ENCODE data around the gene TLR10. TPM values are rescaled to one million over a fixed set of nuclear protein-coding genes. Genes with fewer than 3 reads are reported as not detected.

The TLR10 gene
- total RNA-seq, 1 experiment from 2014 or later, result not detected

DNA sequence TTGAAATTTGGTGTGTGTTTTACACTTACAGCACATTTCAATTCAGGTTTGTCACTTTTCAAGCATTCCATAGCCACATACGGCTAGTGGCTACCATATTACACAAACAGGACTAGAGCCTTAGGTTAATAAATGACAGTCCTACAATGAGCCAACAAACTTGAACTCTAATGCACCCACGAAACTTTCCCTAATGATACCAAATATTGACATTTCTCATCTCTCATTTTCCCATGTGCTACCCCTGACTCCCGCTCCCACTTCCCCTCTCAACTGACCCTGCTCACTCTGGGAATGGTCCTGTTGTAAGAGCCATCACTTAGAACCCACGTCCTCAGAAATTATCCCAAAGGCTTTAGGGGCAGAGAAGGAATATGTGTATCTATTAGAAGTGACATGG lies 4.9 kb upstream of the TLR10 start:
- peak overlapping the region; percentile 22 for H3K27ac Mint-ChIP-seq (ENCODE audit: unreplicated experiment)
- BruUV-seq (replicated peaks), result no TSS peak
- H3K4me3 Mint-ChIP-seq (ENCODE audit: low read depth, unreplicated experiment), result no peak overlapping the region
- no peaks in the 10 kb centered on the region for H3K36me3 Mint-ChIP-seq (ENCODE audit: insufficient read depth, unreplicated experiment)
- TF ChIP-seq, protein P1, sequence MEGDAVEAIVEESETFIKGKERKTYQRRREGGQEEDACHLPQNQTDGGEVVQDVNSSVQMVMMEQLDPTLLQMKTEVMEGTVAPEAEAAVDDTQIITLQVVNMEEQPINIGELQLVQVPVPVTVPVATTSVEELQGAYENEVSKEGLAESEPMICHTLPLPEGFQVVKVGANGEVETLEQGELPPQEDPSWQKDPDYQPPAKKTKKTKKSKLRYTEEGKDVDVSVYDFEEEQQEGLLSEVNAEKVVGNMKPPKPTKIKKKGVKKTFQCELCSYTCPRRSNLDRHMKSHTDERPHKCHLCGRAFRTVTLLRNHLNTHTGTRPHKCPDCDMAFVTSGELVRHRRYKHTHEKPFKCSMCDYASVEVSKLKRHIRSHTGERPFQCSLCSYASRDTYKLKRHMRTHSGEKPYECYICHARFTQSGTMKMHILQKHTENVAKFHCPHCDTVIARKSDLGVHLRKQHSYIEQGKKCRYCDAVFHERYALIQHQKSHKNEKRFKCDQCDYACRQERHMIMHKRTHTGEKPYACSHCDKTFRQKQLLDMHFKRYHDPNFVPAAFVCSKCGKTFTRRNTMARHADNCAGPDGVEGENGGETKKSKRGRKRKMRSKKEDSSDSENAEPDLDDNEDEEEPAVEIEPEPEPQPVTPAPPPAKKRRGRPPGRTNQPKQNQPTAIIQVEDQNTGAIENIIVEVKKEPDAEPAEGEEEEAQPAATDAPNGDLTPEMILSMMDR (IDR thresholded peaks at IDR 0.05; ENCODE audit: unreplicated experiment), result no peak
- no peaks in the 10 kb centered on the region for H3K9me3 Mint-ChIP-seq (ENCODE audit: low read depth, unreplicated experiment)
- intact Hi-C loops (cut with micrococcal nuclease; ENCODE audit: unreplicated experiment), result loop anchor here (1.0 kb wide), 1 partner anchor 17 kb away; the partner anchor contains the start of gene TLR1
- no peak for DNase-seq
- H3K4me1 Mint-ChIP-seq (ENCODE audit: low read depth, unreplicated experiment), result peaks cover 10% of the 10 kb centered on the region
- CTCF ChIA-PET, result no interaction called here
- H3K27me3 Mint-ChIP-seq (ENCODE audit: unreplicated experiment), result no peaks in the 10 kb centered on the region

DNA sequence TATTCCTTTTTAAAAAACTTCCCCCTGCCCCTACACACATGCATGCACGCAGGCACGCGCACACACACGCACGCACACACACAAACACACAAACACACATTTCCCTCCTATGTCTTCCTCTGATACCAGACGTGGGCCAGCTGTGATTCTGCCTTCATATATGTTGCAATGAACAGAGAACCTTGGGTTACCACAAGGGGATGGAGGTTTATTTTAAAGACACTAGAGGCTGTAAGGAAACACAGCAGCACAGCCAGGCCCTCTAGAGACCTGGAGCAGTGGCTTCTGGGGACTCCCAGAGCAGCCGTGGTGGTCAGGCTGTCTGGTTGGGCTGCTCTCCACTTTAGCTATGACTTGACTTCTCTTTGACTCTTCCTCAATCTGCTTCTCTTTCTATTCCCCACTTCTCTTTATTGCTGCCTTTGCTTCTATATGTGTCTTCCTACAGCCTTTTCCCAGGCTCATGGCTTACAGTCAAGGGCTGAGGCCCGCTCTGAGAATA lies 3.2 kb upstream of the TLR10 start:
- Mint-ChIP-seq H3K36me3 (ENCODE audit: insufficient read depth, unreplicated experiment) (no peaks in the 10 kb centered on the region), H3K27me3 (ENCODE audit: unreplicated experiment) (no peaks in the 10 kb centered on the region), H3K9me3 (ENCODE audit: low read depth, unreplicated experiment) (no peaks in the 10 kb centered on the region), H3K27ac (ENCODE audit: unreplicated experiment) (no peak overlapping the region), H3K4me3 (ENCODE audit: low read depth, unreplicated experiment) (no peak overlapping the region), H3K4me1 (ENCODE audit: low read depth, unreplicated experiment) (peaks cover 10% of the 10 kb centered on the region)
- TF ChIP-seq, protein P1 (IDR thresholded peaks at IDR 0.05; ENCODE audit: unreplicated experiment), result no peak
- CTCF ChIA-PET, result no interaction called here
- no peak for DNase-seq
- intact Hi-C loops (cut with micrococcal nuclease; ENCODE audit: unreplicated experiment), result no loop called here
- no TSS peak for BruUV-seq (replicated peaks)

DNA sequence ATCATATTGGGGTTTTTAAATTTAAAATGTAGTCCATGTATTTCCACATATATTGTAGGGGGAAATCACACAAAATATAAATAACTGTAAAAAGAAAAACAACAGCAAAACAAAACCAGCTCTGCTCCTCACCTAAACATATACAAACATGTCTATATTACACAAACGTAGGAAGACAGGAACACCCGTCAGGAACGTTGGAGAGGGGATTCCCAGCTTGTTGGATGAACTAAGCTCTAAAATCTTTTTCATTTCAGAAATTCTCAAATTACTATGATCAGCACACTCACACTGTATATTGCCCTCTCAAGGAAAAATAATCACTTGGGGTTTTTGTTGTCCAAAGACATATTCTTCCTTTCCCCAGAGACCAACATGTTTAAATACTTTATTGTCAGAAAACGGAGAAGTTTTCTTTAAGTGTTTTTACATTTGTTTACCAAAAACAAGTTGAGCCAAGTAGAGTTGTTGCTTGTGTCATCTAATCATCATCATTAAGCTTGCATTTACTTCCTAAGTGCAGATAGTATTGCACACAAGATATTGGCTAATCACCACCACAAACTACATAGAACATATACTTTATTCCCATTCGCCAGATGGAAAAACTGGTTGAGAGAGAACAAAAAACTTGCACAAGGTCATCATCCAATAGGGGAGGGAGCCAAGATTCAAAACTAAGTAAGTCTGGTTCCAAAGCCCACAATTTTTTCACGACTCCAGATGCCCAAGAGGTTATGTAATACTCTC lies 2.4 kb upstream of the TLR10 start:
- Mint-ChIP-seq H3K27me3 (ENCODE audit: unreplicated experiment) (no peaks in the 10 kb centered on the region), H3K4me3 (ENCODE audit: low read depth, unreplicated experiment) (no peak overlapping the region), H3K36me3 (ENCODE audit: insufficient read depth, unreplicated experiment) (no peaks in the 10 kb centered on the region), H3K27ac (ENCODE audit: unreplicated experiment) (no peak overlapping the region), H3K9me3 (ENCODE audit: low read depth, unreplicated experiment) (no peaks in the 10 kb centered on the region), H3K4me1 (ENCODE audit: low read depth, unreplicated experiment) (peaks cover 10% of the 10 kb centered on the region)
- intact Hi-C loops (cut with micrococcal nuclease; ENCODE audit: unreplicated experiment), result no loop called here
- CTCF ChIA-PET, result no interaction called here
- no peak for DNase-seq
- no TSS peak for BruUV-seq (replicated peaks)
- TF ChIP-seq, protein P1 (IDR thresholded peaks at IDR 0.05; ENCODE audit: unreplicated experiment), result no peak

DNA sequence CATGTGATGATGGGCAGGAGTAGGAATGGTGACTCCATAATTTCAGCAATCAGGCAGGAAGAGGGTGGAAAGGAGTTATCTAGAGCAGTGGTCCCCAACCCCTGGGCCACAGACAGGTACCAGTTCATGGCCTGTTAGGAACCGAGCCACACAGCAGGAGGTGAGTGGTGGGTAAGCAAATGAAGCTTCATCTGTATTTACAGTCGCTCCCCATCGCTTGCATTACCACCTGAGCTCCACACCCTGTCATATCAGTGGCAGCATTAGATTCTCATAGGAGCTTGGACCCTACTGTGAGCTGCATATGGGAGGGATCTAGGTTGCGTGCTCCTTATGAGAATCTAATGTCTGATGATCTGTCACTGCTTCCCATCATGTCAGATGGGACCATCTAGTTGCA lies 1.4 kb upstream of the TLR10 start:
- Mint-ChIP-seq H3K27me3 (ENCODE audit: unreplicated experiment) (no peaks in the 10 kb centered on the region), H3K4me3 (ENCODE audit: low read depth, unreplicated experiment) (no peak overlapping the region), H3K4me1 (ENCODE audit: low read depth, unreplicated experiment) (peaks cover 10% of the 10 kb centered on the region), H3K36me3 (ENCODE audit: insufficient read depth, unreplicated experiment) (no peaks in the 10 kb centered on the region), H3K27ac (ENCODE audit: unreplicated experiment) (no peak overlapping the region), H3K9me3 (ENCODE audit: low read depth, unreplicated experiment) (no peaks in the 10 kb centered on the region)
- TF ChIP-seq, protein P1 (IDR thresholded peaks at IDR 0.05; ENCODE audit: unreplicated experiment), result no peak
- no TSS peak for BruUV-seq (replicated peaks)
- intact Hi-C loops (cut with micrococcal nuclease; ENCODE audit: unreplicated experiment), result no loop called here
- no peak for DNase-seq
- CTCF ChIA-PET, result no interaction called here
